KMS-11 (cell line): ENCODE results near the gene SLC25A24.
"Not testable (repeated sequence)": the region's sequence is repeated elsewhere in the genome, so short reads cannot be mapped to it uniquely, and the experiment has no call there.

Source experiments
- H2AFZ ChIP-seq: fragments of 200-600 bp; sonication (generic); 2 replicates; pipeline ENCODE4 v1.6.1; 2016; ENCODE audit warnings: antibody characterized with exemption, mixed run types, low read depth
- H3K27ac ChIP-seq: fragments of 200-600 bp; sonication (generic); 2 replicates; pipeline ENCODE4 v1.6.1; 2016; ENCODE audit warnings: mild to moderate bottlenecking, mixed run types
- H3K27me3 ChIP-seq: fragments of 200-600 bp; sonication (generic); 2 replicates; pipeline ENCODE4 v1.6.1; 2017; ENCODE audit warnings: mild to moderate bottlenecking, low read depth, mixed run types, moderate library complexity; ENCODE audit not compliant: insufficient read depth
- H3K36me3 ChIP-seq: fragments of 200-600 bp; sonication (generic); 2 replicates; pipeline ENCODE4 v1.6.1; 2017; ENCODE audit warnings: mild to moderate bottlenecking, mixed run types; ENCODE audit not compliant: insufficient read depth
- H3K4me1 ChIP-seq: fragments of 200-600 bp; sonication (generic); 2 replicates; pipeline ENCODE4 v1.6.1; 2016; ENCODE audit warnings: mild to moderate bottlenecking, low read depth, mixed run types; ENCODE audit not compliant: poor library complexity, severe bottlenecking
- H3K4me2 ChIP-seq: fragments of 200-600 bp; sonication (generic); 2 replicates; pipeline ENCODE4 v1.7.0; 2016; ENCODE audit warnings: mild to moderate bottlenecking, mixed run types
- H3K4me3 ChIP-seq: fragments of 200-600 bp; sonication (generic); IDR thresholded peaks from 2 replicates; pipeline ENCODE4 v1.6.1; 2017; ENCODE audit warnings: low read depth, low read length, mixed read lengths; ENCODE audit not compliant: insufficient read depth
- H3K79me2 ChIP-seq: fragments of 200-600 bp; sonication (generic); 2 replicates; pipeline ENCODE4 v1.6.1; 2016; ENCODE audit warnings: low read depth, mixed run types; ENCODE audit not compliant: insufficient read depth
- H3K9ac ChIP-seq: fragments of 200-600 bp; sonication (generic); 2 replicates; pipeline ENCODE4 v1.6.1; 2016; ENCODE audit warnings: mild to moderate bottlenecking, mixed run types
- H4K20me1 ChIP-seq: fragments of 200-600 bp; sonication (generic); 2 replicates; pipeline ENCODE4 v1.6.1; 2016; ENCODE audit warnings: mild to moderate bottlenecking, mixed run types; ENCODE audit not compliant: insufficient read depth
- TF ChIP-seq, protein P1 (sequence below): fragments of 200-600 bp; sonication (generic); conservative IDR thresholded peaks from 2 replicates; pipeline ENCODE4 v1.6.1; 2017; ENCODE audit warnings: low read depth, mild to moderate bottlenecking, antibody characterized with exemption, low read length, moderate library complexity, mixed read lengths

The SLC25A24 gene

DNA sequence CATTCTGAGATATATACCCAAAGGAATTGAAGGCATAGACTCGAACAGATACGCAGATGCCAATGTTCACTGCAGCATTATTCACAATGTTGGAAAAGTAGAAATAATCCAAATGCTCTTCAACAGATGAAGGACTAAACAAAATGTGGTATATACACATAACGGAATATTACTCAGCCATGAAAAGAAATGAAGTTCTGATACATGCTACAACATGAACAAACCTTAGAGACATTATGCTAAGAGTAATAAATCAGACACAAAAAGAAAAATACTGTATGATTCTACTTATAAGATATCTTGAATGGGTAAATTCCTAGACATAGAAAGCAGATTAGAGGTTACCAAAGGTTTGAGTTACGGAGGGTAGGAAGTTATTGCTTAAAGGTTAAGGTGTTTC is 57.9 kb downstream of the SLC25A24 start:
- H3K36me3 ChIP-seq = no peaks in the 10 kb centered on the region
- H3K4me2 ChIP-seq = no peak overlapping the region
- no peak overlapping the region for H3K27ac ChIP-seq

DNA sequence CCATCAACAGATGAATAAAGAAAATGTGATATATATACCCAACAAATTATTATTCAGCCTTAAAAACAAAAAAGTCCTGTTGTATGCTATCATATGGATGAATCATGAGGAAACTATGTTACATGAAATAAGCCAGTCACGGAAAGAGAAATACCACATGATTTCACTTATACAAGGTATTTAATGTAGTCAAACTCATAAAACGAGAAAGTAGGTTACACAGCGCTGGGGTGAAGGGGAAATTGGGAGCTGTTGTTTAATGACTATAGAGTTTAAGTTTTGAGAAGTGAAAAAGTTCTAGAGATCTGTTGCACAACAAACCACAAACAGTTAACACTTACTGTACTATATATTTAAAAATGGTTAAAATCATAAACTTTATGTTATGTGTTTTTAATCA is 58.5 kb downstream of the SLC25A24 start:
- H3K9ac ChIP-seq = no peak overlapping the region
- no peaks in the 10 kb centered on the region for H3K4me1 ChIP-seq
- no peak overlapping the region for H3K27ac ChIP-seq
- no peaks in the 10 kb centered on the region for H3K27me3 ChIP-seq
- H3K79me2 ChIP-seq = no peaks in the 10 kb centered on the region
- TF ChIP-seq, protein P1, sequence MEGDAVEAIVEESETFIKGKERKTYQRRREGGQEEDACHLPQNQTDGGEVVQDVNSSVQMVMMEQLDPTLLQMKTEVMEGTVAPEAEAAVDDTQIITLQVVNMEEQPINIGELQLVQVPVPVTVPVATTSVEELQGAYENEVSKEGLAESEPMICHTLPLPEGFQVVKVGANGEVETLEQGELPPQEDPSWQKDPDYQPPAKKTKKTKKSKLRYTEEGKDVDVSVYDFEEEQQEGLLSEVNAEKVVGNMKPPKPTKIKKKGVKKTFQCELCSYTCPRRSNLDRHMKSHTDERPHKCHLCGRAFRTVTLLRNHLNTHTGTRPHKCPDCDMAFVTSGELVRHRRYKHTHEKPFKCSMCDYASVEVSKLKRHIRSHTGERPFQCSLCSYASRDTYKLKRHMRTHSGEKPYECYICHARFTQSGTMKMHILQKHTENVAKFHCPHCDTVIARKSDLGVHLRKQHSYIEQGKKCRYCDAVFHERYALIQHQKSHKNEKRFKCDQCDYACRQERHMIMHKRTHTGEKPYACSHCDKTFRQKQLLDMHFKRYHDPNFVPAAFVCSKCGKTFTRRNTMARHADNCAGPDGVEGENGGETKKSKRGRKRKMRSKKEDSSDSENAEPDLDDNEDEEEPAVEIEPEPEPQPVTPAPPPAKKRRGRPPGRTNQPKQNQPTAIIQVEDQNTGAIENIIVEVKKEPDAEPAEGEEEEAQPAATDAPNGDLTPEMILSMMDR = no peak
- no peaks in the 10 kb centered on the region for H3K36me3 ChIP-seq
- no peak overlapping the region for H2AFZ ChIP-seq
- H3K4me3 ChIP-seq = no peak overlapping the region
- no peaks in the 10 kb centered on the region for H4K20me1 ChIP-seq
- no peak overlapping the region for H3K4me2 ChIP-seq

More for the DNA sequence above, 57.9 kb downstream of the SLC25A24 start:
- Histone ChIP-seq H3K9ac (no peak overlapping the region), H2AFZ (no peak overlapping the region), H3K27me3 (no peaks in the 10 kb centered on the region), H4K20me1 (no peaks in the 10 kb centered on the region), H3K4me1 (no peaks in the 10 kb centered on the region), H3K4me3 (no peak overlapping the region), H3K79me2 (no peaks in the 10 kb centered on the region)
- TF ChIP-seq, protein P1 = no peak

DNA sequence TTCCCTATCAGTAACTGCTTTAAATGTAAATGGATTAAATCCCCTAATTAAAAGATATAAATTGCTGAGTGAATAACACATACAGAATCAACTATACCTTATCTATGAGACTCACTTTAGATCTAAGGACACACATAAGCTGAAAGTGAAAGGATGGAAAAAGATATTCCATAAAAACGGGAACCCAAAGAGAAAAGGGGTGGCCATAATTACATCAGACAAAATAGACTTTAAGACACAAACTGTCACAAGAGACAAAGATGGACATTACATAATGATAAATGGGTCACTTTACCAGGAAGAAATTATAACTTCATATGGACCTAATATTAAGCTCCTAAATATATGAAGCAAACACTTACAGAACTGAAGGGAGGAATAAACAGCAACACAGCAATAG is 59.2 kb downstream of the SLC25A24 start:
- TF ChIP-seq, protein P1 = no peak
- no peaks in the 10 kb centered on the region for H3K79me2 ChIP-seq
- no peaks in the 10 kb centered on the region for H3K4me1 ChIP-seq
- H4K20me1 ChIP-seq = no peaks in the 10 kb centered on the region
- H3K4me2 ChIP-seq = no peak overlapping the region
- no peaks in the 10 kb centered on the region for H3K27me3 ChIP-seq
- H3K9ac ChIP-seq = no peak overlapping the region
- H3K36me3 ChIP-seq = no peaks in the 10 kb centered on the region
- no peak overlapping the region for H3K27ac ChIP-seq
- H3K4me3 ChIP-seq = no peak overlapping the region
- no peak overlapping the region for H2AFZ ChIP-seq

DNA sequence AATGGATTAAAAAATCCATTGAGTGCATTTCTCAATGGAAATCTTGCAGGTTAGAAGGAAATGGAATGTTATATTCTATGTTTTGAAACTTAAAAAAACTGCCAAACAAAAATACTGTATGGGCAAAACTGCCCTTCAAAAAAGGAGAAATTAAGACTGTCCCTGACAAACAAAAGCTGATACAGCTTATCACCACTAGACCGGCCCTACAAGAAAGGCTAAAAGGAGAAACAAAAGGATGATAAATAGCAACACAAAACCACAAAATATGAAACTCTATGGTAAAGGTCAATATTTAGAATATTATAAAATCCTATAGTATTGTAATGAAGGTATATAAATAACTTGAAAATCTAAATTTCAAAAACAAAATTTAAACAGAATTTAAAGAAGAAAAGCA is 60.0 kb downstream of the SLC25A24 start:
- no peaks in the 10 kb centered on the region for H4K20me1 ChIP-seq
- TF ChIP-seq, protein P1 = no peak
- no peaks in the 10 kb centered on the region for H3K36me3 ChIP-seq
- no peak overlapping the region for H3K4me3 ChIP-seq
- no peaks in the 10 kb centered on the region for H3K79me2 ChIP-seq
- no peaks in the 10 kb centered on the region for H3K4me1 ChIP-seq
- H3K27me3 ChIP-seq = no peaks in the 10 kb centered on the region
- no peak overlapping the region for H3K9ac ChIP-seq
- H3K4me2 ChIP-seq = no peak overlapping the region
- no peak overlapping the region for H3K27ac ChIP-seq
- H2AFZ ChIP-seq = no peak overlapping the region

DNA sequence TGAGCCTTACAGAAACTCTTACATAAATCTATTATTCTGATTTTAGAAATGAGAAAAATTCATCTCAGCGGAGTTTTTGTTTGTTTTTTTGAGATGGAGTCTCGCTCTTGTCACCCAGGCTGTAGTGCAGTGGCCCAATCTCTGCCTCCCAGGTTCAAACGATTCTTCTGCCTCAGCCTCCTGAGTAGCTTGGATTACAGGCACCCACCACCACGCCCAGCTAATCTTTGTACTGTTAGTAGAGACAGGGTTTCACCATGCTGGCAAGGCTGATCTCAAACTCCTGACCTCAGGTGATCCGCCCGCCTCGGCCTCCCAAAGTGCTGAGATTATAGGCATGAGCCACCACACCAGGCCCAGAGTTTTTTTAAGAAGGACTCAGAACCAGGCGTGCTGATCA is 60.6 kb downstream of the SLC25A24 start:
- H4K20me1 ChIP-seq, H3K4me1 ChIP-seq, H3K27ac ChIP-seq, H3K27me3 ChIP-seq, H3K9ac ChIP-seq, H3K36me3 ChIP-seq, H2AFZ ChIP-seq, H3K79me2 ChIP-seq, H3K4me3 ChIP-seq, H3K4me2 ChIP-seq: not testable (repeated sequence)

DNA sequence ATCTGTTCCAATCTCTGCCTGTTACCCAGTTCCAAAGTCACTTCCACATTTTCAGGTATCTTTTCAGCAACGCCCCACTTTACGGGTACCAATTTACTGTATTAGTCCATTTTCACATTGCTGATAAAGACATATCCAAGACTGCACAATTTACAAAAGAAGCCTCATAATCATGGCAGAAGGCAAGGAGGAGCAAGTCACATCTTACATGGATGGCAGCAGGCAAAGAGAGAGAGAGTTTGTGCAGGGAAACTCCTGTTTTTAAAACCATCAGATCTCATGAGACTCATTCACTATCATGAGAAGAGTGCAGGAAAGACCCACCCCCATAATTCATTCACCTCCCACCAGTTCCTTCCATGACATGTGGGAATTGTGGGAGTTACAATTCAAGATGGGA is 67.0 kb downstream of the SLC25A24 start:
- H3K79me2 ChIP-seq, H3K9ac ChIP-seq, H3K27me3 ChIP-seq, H2AFZ ChIP-seq, H3K27ac ChIP-seq, H3K4me1 ChIP-seq, H3K4me2 ChIP-seq, H3K4me3 ChIP-seq, H4K20me1 ChIP-seq, H3K36me3 ChIP-seq: not testable (repeated sequence)

DNA sequence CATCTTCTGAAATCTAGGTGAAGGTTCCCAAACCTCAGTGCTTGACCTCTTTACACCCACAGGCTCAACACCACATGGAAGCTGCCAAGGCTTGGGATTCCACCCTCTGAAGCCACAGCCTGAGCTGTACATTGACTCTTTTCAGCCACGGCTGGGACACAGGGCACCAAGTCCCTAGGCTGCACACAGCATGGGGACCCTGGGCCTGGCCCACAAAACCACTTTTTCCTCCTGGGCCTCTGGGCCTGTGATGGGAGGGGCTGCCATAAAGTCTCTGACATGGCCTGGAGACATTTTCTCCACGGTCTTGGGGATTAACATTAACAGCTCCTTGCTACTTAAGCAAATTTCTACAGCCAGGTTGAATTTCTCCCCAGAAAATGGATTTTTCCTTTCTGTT is 67.8 kb downstream of the SLC25A24 start:
- H3K79me2 ChIP-seq, H3K27ac ChIP-seq, H3K36me3 ChIP-seq, H3K9ac ChIP-seq, H4K20me1 ChIP-seq, H3K4me1 ChIP-seq, H2AFZ ChIP-seq, H3K27me3 ChIP-seq, H3K4me3 ChIP-seq, H3K4me2 ChIP-seq: not testable (repeated sequence)

DNA sequence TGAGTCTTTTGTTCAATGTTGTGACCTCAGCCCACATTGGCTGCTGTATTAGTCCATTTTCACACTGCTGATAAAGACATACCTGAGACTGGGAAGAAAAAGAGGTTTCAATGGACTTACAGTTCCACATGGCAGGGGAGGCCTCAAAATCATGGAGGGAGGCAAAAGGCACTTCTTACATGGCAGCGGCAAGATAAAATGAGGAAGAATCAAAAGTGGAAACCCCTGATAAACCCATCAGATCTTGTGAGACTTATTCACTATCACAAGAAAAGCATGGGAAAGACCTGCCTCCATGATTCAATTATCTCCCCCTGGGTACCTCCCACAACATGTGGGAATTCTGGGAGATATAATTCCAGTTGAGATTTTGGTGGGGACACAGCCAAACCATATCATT is 68.9 kb downstream of the SLC25A24 start:
- not testable (repeated sequence) for H3K27me3 ChIP-seq, H3K9ac ChIP-seq, H3K4me1 ChIP-seq, H3K27ac ChIP-seq, H2AFZ ChIP-seq, H3K79me2 ChIP-seq, H3K4me2 ChIP-seq, H3K4me3 ChIP-seq, H4K20me1 ChIP-seq, H3K36me3 ChIP-seq
